SW480 (cell line): ENCODE measurements around the gene PDE8A.

Experiments
- DNase-seq: peaks from one replicate; pipeline ENCODE4 v3.0.0-alpha.2; 2016; ENCODE audit warnings: low spot score

Gene PDE8A

DNA sequence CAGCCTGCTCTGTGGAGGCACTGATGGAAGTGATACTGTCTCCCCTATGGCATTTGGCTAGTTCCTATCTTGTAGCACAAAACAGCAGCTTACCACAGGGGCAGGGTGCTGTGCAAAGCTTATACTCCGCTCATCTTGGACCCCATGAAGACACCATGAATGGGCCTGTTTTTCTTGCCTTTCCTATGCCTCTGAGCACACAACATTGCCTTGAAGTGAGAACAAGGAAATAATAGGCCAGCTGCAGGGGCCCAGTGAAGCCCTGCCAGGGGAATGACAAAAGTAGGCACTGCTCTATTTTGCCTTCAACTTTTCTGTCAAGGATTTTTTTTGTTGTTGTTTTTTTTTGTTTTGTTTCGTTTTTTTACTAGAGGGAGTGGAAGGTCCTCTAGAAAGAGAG lies 110.3 kb downstream of the PDE8A start:
- no peak for DNase-seq

DNA sequence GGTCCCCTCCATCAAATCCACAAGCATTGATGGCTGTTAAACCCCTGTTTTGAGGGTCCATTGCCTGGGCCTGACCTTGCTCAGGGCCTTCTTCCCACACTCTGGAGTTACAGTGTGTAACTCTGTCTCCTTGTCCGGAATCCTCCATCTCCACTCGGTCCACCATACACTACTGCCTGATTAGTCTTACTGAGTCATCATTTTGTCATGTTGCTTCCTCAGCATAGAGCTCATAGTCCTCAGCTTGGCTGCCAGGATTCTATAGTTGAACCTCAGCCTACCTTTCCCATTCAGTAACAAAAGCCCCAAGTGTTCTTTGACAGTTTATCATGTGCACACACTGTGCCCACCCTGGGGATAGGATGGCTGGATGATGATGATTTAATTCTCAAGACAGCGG lies 113.0 kb downstream of the PDE8A start:
- DNase-seq = no peak

DNA sequence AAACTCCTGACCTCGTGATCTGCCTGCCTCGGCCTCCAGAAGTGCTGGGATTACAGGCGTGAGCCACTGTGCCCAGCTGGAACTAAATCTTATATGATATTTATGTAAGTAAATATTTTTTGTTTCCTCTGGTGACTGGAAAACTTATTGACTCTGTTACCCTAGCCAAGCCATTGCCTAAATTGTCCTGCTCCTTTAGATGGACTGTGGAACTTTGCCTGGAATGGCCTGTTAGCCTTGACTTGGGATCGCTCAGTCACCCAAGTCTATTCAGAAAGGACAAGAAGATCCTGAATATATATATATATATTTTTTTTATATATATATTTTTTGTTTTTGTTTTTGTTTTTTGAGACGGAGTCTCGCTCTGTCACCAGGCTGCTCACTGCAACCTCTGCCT lies 113.9 kb downstream of the PDE8A start:
- DNase-seq = no peak

DNA sequence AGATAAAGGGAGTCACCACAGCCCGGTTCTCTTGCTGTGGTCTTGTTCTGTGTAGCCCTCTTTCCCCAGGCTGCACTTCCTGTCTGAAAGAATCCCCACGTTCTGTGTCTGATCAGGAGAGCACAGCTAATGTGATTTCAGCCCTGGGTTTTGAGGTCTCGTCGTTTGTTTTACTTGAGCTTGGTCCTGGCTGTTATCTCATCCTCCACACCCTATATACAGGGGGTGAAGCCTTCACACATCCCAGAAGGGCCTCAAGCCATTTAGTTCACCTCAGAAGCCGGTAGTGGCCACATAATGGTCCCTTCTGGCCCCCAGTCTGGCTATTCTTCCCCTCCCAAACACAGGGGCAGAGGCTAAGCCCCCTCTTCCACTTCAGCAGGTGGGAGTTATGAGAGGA lies 115.6 kb downstream of the PDE8A start:
- DNase-seq = no peak

DNA sequence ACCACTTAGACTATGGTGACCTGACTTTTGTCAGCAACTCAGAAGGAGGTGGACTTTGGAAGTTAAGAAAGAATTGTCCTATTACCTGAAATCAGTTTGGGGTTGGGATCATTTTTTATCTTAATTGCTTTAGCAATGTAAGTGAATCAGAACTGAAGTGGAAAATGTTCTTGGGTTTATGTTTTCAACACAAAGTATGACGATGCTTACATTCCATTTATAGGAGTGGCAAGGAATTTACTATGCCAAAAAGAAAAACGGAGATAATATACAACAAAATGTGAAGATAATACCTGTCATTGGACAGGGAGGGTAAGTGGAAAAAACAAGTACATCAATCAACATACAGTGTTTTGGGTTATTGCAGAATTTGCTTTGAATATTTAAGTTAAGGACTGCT lies 116.1 kb downstream of the PDE8A start:
- DNase-seq = no peak

DNA sequence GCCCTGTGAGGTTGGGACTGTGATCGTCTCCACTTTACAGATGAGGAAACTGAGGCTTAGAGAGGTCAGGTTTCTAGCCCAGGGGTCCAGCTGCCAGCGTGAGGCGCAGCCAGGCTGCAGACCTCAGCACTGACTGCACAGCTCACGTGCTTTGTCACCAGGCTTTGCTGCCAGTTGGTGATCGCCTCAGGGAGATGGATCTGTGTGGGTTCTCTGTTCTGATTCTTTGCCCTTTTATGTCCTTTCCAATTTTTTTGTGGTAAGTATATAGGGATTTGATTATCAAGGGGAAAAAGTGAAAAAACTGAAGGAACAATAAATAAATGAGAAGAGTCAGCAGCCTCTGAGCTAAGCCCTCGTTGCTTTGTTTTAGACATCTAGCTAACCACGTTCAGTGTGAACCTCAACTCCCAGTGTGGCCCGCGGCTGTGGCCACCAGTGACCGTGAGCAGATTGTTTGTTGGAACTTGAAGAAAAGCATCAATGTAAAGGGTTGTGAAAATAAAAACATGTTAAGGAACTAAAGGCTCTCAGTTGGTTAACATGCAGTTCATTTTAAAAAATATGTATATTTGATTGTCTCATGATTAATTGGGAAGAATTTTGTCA lies 117.6 kb downstream of the PDE8A start:
- DNase-seq = no peak

DNA sequence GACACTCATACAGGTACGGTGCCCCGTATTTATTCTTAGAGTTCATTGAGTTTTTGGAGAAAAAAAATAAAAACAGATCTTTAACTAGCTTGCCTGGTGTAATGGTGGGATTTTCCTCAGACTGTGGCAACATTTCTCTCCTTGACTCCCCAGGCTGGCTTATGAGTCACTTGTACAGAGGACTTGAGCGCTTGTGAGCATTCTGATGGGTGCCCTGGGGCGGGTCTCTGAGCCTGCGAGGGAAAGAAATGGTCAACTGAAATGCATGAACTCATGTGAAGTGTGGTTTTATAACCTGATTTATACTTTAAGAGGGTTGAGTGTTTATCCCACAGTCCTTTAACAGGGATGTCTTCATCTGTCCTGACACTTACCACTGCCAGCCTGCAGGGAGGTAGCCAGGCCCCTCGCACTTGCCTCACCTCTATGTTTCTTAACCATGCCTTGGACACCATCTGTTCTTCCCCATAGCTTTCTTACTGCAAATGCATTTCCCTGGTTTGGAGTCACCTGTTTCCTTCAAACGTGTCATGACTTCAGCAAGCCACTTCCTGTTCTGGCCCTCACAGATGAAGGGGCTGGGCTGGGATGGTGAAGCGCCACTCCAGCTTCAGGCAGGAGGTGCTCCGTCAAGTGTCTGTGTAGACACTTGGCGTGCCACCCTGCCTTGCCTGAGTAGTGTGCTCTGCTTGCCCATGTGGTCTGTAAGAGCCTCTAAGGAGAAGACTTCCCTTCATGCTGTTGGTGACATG lies 118.7 kb downstream of the PDE8A start:
- no peak for DNase-seq

DNA sequence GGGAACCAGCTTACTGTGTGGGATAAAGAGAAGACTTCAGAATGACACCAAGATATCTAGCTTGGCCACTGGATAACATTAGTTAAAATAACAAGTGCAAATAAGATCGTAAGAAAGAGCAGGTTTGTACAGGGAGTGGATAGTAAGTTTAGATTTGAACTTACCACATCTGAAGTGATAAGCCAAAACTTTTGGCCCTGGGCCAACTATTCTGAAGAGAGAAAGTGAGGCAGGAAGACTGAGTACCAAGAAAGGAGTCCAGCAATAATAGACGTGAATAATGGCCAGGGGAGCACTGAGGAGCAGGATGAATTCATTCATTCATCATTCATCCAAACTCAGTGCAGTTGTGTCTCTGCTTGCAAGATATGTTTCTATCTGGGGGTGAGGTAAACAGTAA lies 122.9 kb downstream of the PDE8A start:
- no peak for DNase-seq

DNA sequence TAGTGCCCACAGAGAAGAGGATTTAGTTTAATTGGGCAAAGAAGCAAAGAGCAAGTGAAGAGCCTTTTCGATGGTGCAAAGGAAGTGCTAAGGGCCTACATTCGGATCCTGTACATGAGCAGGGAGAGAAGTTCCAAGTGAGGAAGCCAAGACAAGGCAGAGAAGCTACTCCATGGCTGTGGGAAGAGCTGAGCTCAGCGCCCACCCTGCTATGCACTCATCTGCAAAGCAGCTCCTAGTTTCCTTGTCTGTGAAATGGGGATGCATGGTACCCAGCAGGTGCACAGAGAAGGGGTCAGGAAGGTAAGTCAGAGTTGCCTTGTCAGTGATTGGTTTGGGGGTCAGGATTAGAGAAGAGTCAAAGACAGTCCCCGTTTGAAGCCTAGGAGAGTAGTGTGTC lies 126.5 kb downstream of the PDE8A start:
- DNase-seq = no peak

DNA sequence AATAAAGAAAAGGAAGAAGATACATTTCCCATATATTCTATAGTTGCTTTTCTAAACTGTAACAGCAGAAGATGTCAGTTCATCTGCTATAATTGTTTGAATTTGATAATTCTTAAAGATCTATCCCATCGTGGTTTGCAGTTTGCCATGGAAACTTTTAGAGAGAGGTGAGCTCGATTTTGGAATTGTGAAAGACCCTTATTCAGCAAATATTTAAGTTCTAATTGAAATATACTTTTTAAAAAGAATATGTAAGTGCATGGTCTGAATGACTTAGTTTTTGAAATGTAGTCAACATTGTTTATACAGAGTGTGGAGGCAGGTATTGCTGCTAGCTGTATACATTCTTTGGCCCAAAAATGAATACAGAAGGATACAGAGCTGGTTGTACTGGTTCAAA lies 127.7 kb downstream of the PDE8A start:
- no peak for DNase-seq

DNA sequence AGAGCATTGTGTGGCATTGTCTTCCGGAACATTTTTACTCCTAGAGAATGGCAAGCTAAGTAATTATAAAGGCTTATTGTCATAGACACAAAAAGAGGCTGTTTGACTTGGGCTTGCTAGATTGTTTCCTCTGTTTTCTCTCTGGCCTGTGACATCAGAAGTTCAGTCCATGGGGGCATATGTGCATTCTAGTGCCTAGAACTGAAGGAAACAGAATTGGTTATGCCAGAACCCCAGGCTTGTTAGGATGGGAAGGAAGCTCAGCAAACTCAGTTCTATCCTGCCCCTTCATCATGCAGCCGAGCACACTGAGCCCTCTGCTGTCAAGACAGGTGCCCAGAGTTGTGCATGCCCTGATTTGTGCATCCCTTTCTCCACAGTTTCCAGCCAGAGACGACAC lies 131.3 kb downstream of the PDE8A start:
- DNase-seq = no peak

DNA sequence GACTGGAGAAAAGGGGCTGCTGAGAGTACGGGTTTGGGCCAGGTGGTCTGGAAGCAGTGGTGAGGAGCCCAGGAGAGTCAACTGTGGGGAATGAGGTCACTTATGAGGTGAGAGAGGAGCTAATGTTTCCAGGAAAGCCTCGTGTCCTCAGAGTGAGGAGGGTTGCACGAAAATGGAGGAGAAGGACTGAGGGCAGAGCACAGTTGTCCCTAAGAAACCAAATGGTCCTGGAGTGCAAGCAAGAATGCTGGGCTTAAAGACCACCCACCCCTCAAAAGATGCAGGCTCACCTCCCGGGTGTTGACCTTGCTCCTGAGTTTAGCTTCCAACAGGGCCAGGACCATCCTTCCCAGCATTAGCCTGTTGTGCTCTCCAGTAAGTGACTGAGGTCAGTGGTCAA lies 133.2 kb downstream of the PDE8A start:
- no peak for DNase-seq

DNA sequence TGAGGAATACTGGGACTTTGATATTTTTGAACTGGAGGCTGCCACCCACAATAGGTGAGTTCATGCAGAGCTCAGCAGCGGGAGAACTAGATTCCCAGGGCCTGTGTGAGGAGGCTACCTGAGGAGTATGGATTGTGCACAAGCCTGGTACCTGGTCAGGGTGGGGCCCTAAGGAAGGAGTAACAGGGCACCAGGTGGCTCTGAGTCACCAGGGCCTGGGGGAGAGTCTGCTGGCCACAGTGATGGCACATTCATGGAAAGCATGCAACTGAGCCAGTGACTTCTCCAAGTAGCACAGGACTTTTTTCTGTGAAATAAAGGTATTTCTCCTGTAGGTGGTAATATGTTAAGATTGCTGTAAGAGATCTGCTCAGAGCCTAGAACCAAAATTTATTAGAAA lies 134.4 kb downstream of the PDE8A start:
- no peak for DNase-seq

DNA sequence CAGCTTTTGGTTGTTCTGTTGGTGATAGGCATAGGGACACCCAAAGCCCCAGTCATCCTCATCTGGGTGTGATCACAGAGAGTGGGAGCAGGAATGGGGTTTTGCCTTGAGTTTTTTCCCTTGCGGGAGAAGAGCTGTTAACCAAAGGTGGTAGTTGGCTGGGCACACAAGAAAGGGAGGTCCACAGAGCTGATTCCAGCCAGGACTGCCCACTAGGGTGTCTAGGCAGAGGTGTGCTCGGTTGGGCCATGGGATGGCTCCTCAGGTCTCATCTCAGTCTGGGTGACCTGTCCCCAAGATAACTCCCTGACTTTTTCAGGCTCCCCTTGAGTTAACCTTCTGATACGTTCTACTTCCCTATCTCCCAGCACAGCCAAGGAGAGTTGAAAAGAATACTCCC lies 134.8 kb downstream of the PDE8A start:
- DNase-seq = no peak

DNA sequence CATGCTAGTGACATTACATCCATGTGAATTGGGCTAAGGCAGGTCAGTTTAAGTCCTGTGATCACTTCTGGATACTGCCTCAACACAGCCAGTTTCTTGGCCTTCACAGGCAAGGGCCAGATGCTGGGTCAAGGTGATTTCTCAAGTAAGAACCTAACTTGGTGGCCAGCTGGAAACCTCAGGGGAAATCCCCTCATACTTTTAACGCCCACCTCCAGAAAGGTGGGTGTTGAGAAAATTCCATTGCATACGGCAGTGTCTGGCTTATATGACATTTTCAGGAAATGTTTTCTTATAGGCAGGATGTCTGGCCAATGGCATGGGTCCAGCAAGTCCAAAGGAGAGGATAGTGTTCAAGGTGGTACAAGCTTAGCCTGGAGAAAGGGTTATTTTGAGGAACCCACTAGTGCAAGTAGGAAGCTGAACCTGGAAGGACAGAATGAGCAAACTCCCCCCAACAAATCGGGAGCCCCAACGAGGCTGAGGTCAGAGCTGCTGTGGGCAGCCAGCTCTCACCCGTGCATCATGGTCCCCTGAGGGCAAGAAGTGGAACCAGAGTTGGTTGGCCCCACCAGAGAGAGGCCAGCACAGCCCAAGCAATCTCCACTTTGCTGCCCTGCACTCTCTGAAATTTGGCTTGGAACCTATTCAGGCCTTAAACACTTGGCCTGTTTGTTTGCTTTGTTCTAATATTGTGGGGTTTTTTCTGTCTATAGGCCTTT lies 135.4 kb downstream of the PDE8A start:
- no peak for DNase-seq

DNA sequence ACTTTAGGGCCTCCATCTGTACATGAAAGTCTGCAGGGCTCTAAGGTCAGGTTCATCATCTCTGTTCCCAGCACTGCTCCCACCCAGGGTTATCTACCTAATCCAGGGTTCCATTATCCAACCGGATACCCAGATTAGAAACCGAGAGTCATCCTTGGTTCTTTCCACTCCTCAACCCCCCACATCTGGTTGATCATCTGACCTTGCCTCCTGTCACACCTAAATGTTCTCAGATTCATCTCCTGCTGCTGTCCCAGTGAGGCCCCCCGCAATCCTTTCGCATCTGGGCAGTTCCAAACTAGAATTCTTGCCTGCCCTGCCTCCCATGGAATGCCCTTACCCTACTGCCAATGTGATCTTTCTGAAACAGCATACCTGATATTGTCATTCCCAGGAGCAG lies 136.5 kb downstream of the PDE8A start:
- no peak for DNase-seq

DNA sequence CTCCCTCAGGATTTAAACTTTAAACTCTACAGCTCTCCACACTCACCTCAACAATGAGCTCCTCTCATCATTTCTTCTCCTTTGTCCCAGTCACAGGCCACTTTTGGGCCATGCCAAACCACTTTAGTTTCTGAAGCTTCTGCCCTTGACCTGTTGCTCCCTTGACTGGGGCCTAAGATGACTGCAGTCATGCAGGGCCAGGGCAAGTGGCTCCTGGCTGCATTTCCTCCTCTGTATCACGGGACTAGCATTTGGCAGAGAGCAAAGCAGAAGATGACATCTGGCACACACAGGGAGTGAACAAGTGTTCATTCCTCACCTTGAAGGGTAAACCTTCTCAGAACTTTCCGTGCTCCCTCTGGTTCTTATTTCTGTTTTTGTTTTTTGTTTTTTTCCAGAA lies 136.9 kb downstream of the PDE8A start:
- DNase-seq = no peak

DNA sequence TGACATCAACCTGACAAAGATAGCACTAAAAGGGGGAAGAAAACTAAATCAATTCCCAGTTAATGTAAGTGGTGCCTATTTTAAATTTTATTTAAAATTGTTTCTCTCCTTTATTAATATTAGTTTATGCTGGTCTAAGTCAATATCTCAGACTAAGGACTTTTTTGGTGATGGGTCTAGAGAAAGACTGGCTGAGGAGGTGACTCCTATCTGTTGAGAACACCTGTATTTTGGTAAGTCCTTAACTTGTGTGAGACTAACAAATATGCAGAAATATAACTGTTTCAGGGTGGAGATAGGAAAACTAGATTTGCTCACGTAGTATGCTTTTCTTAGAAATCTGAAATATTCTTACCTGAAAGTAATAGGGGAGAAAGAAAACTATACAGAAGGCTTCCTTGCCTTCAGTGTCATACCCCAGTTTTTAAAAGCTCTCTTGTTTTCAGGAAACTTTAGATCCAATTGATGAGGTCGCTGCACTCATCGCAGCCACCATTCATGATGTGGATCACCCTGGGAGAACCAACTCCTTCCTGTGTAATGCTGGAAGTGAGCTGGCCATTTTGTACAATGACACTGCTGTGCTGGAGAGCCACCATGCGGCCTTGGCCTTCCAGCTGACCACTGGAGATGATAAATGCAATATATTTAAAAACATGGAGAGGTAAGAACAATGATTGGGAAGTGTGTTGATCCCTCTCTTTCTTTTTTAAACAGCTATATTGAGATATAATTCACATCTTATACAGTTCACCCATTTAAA lies 138.9 kb downstream of the PDE8A start:
- DNase-seq = no peak

DNA sequence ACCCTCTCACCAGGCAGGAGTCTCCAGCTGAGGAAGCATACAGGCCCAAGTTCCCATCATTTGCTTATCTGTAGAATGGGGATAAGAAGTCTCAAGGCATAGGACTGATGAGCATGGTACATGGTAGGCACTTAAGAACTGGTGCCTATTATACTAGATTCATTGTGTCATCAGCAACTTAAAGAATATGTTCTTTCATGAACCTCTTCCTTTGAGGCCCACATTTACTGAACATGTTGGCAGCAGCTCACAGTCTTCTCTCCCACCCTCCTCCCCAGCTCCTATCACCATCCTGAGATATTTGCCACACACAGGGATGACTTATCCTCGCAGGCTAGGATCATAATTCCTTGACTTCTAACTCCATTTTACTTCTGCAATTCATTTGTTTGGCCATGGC lies 142.5 kb downstream of the PDE8A start:
- DNase-seq = no peak

DNA sequence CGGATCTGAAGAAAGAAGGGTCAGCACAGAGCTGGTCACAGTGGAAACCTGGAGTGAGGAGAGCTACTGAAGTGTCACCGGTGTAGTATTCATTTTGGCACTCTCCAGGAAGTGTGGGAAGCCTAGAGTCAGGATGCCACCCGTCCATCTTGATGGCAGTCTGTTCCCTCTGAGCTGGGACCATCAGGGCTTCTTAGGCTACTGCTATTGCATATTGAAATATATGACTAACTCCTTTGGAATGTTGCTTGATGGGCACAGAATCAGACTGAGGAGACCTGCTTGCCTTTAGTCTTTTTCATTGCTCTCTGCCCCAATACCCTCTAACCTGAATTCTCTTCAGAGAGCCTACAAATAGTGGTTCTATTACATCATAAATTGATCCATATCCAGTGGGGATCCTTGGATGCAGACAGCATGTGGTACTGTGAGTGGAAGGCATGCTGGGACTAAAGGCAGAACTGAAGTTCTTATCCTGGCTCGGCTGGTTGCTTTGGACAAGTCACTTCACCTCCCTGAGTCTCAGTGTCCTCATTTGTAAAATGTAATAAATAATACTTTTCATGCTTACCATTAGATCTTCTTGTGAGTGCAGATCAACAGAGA lies 143.5 kb downstream of the PDE8A start:
- DNase-seq = peak; percentile 37

DNA sequence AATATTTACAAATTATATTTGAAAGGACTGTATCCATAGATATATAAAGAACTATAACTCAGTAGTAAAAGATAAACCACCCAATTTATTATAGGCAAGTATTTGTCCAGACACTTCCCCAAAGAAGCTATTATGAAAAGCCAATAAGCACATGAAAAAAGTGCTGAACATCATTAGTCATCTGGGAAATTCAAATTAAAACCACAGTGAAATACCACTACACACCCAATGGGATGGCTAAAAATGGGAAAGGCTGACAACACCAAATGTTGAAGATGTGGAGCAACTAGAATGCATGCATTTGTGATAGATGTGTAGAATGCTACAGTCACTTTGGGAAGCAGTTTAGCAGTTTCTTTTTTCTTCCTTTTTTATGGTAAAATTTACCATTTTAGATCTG lies 147.0 kb downstream of the PDE8A start:
- DNase-seq = no peak

DNA sequence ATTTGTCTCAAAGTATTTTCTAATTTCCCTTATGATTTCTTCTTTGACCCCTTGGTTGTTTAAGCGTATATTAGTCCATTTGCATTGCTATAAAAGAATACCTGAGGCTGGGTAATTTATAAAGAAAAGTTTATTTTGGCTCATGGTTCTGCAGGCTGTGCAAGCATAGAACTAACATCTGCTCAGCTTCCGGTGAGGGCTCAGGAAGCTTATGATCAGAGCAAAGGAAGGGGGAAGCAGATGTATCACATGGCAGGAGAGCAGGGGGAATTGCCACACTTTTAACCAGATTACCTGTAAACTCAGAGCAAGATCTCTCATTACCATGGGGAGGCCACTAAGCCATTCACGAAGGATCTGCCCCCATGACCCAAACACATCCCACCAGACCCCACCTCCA lies 148.2 kb downstream of the PDE8A start:
- DNase-seq = no peak
